LNCAP (cell line): ENCODE measurements around the gene MICAL2.

ENCODE experiments used
- CTCF ChIP-seq: fragments of 450-650 bp; IDR thresholded peaks from 2 replicates; pipeline ENCODE4 v1.5.1; 2017; ENCODE audit warnings: mild to moderate bottlenecking

Gene MICAL2

GRCh38 chr11:12272821-12273617 is 162.6 kb downstream of the MICAL2 start:
- no peak for TF ChIP-seq CTCF

GRCh38 chr11:12273618-12273995 is 163.2 kb downstream of the MICAL2 start:
- TF ChIP-seq CTCF, result no peak

- no peak for TF ChIP-seq CTCF
These were observed 163.7 kb downstream of the MICAL2 start for GRCh38 chr11:12274056-12274455.

GRCh38 chr11:12274558-12275197 is 164.3 kb downstream of the MICAL2 start:
- no peak for TF ChIP-seq CTCF

GRCh38 chr11:12275818-12276217 is 165.4 kb downstream of the MICAL2 start:
- TF ChIP-seq CTCF, result no peak

GRCh38 chr11:12276356-12276755 is 166.0 kb downstream of the MICAL2 start:
- no peak for TF ChIP-seq CTCF

GRCh38 chr11:12276831-12277475 is 166.6 kb downstream of the MICAL2 start:
- TF ChIP-seq CTCF, result no peak
